Hepatocyte (in vitro differentiated cells): ENCODE data around the gene RSU1.

ENCODE experiments used
- CTCF ChIP-seq: fragments of 200-600 bp; sonication (generic); IDR thresholded peaks from 2 replicates; pipeline ENCODE4 v1.5.1; 2016; ENCODE audit warnings: antibody characterized with exemption, mild to moderate bottlenecking; ENCODE audit not compliant: poor library complexity
- EZH2 ChIP-seq: fragments of 200-600 bp; sonication (generic); IDR thresholded peaks from 2 replicates; pipeline ENCODE4 v1.6.1; 2016; ENCODE audit warnings: antibody characterized with exemption, mild to moderate bottlenecking, borderline replicate concordance
- EZH2phosphoT487 ChIP-seq: fragments of 200-600 bp; sonication (generic); IDR thresholded peaks from one replicate; pipeline ENCODE4 v1.6.1; 2018; ENCODE audit warnings: antibody characterized with exemption, mild to moderate bottlenecking, low read depth, moderate library complexity; ENCODE audit not compliant: unreplicated experiment, severe bottlenecking

- TF ChIP-seq EZH2: no peak
- no peak for TF ChIP-seq CTCF
- no peak for TF ChIP-seq EZH2phosphoT487
Observed at GRCh38 chr10:16597656-16598055, 219.6 kb downstream of the RSU1 start.
